Measurements from ENCODE around the gene FCER2. TPM values are rescaled to one million over a fixed set of nuclear protein-coding genes. Genes with fewer than 3 reads are reported as not detected.

FCER2 gene
- total and polyA plus RNA-seq, 2 of the 4 experiments (the other 2 are of a cell fraction): not detected

- no peaks in the 10 kb centered on the region for H4K20me1 ChIP-seq (ENCODE audit: insufficient read depth, low read length)
- H3K27me3 ChIP-seq (ENCODE audit: control insufficient read depth, insufficient read depth, low read length): peaks cover 46% of the 10 kb centered on the region
- no peak overlapping the region for H2BK15ac ChIP-seq (ENCODE audit: low read depth, low read length)
- H3K9me1 ChIP-seq (ENCODE audit: insufficient read depth, low read length): no peaks in the 10 kb centered on the region
- POLR2A ChIA-PET (ENCODE audit: unreplicated experiment): no interaction called here
- CTCF ChIA-PET: no interaction called here
- H2AK9ac ChIP-seq (replicated peaks; ENCODE audit: low read depth, low read length, poor library complexity): no peak overlapping the region
- no peaks in the 10 kb centered on the region for H3K4me1 ChIP-seq (ENCODE audit: control insufficient read depth, insufficient read depth, low read length)
- no peak overlapping the region for H3K4me2 ChIP-seq (ENCODE audit: low read depth, low read length)
- DNase-seq (no peak), ATAC-seq (ENCODE audit: low read depth) (no peak)
- no peak overlapping the region for H2AFZ ChIP-seq (replicated peaks; ENCODE audit: low read length, poor library complexity)
- no peak overlapping the region for H3K4me3 ChIP-seq (ENCODE audit: insufficient read depth, low read depth, low read length)
- no peak overlapping the region for H3K18ac ChIP-seq (ENCODE audit: low read depth, low read length)
- H2AK5ac ChIP-seq (ENCODE audit: low read depth, low read length): no peak overlapping the region
- H3K23ac ChIP-seq (ENCODE audit: low read depth, low read length): no peak overlapping the region
- no peaks in the 10 kb centered on the region for H3K79me1 ChIP-seq (ENCODE audit: low read depth in 1 of 2, low read length in 2 of 2)
- TF ChIP-seq MXI1 (IDR thresholded peaks at IDR 0.05; ENCODE audit: borderline replicate concordance, low read depth, low read length): no peak
- TF ChIP-seq USF2 (IDR thresholded peaks at IDR 0.05; ENCODE audit: low read depth, low read length): no peak
- TF ChIP-seq SMC3 (IDR thresholded peaks at IDR 0.05; ENCODE audit: low read depth, low read length): no peak
- no peak for TF ChIP-seq ELK1 (IDR thresholded peaks at IDR 0.05; ENCODE audit: borderline replicate concordance, low read depth, low read length)
- no peak for TF ChIP-seq RFX5 (IDR thresholded peaks at IDR 0.05; ENCODE audit: low read depth, low read length)
- no peak for TF ChIP-seq NFE2L2 (IDR thresholded peaks at IDR 0.05; ENCODE audit: low read depth, low read length)
- no peak for TF ChIP-seq MAZ (IDR thresholded peaks at IDR 0.05; ENCODE audit: borderline replicate concordance, low read depth, low read length)
- TF ChIP-seq MAFK (IDR thresholded peaks at IDR 0.05; ENCODE audit: low read depth, low read length): no peak
- no peak for TF ChIP-seq RAD21 (IDR thresholded peaks at IDR 0.05; ENCODE audit: low read length)
- in situ Hi-C loops (cut with MboI; ENCODE audit: low sequenced_read_pairs) (no loop called here), dilution Hi-C loops (cut with HindIII; ENCODE audit: low sequenced_read_pairs, unreplicated experiment) (no loop called here), intact Hi-C loops (cut with micrococcal nuclease) (no loop called here)
- H2BK120ac ChIP-seq (ENCODE audit: low read depth, low read length): no peak overlapping the region
- no peaks in the 10 kb centered on the region for H3K9me3 ChIP-seq (ENCODE audit: control insufficient read depth, insufficient read depth, low read length)
- H4K91ac ChIP-seq (ENCODE audit: insufficient read depth, low read depth, low read length): no peak overlapping the region
- H3K9ac ChIP-seq (ENCODE audit: low read depth, low read length): no peak overlapping the region
- no peak overlapping the region for H3K56ac ChIP-seq (ENCODE audit: extremely low read depth, insufficient read depth, low read length)
- no peak overlapping the region for H3K27ac ChIP-seq (ENCODE audit: insufficient read depth, low read length)
- no peak overlapping the region for H2BK5ac ChIP-seq (ENCODE audit: low read depth, low read length, poor library complexity, severe bottlenecking)
- H3K4ac ChIP-seq (ENCODE audit: low read depth, low read length): no peak overlapping the region
- H4K5ac ChIP-seq (ENCODE audit: low read depth, low read length): no peak overlapping the region
- 0% methylated on average over 4 of the region's 16 CpGs; no CpG with 5 or more reads in 1 of the 2 experiments for WGBS, 2 experiments (ENCODE audit: extremely low coverage in 2 of 2, insufficient read length in 1 of 2)
- H3K36me3 ChIP-seq (ENCODE audit: control insufficient read depth, insufficient read depth, low read length): no peaks in the 10 kb centered on the region
- no peak overlapping the region for H2BK20ac ChIP-seq (ENCODE audit: low read depth, low read length)
- BruUV-seq (replicated peaks): no TSS peak
- no peak overlapping the region for H4K8ac ChIP-seq (ENCODE audit: low read depth in 2 of 2, low read length in 2 of 2)
- no peak overlapping the region for H3K14ac ChIP-seq (replicated peaks; ENCODE audit: low read depth, low read length)
Observed at GRCh38 chr19:7729211-7729610, 27.3 kb upstream of the FCER2 start.
